Spleen (tissue), 7 donors: ENCODE data around the gene STRN.

Source experiments
- CTCF ChIP-seq, 11 experiments: fragments of 200-600 bp in 7 of 11; fragments of 450-650 bp in 4 of 11; sonication (generic) in 4 of 11; IDR thresholded peaks in 8 of 11; conservative IDR thresholded peaks in 3 of 11; 1 replicate in 7 of 11; 2 replicates in 4 of 11; pipeline versions ENCODE4 v1.4.0 to v1.8.0; 2016 to 2021; ENCODE audit warnings: antibody characterized with exemption in 11 of 11, inconsistent platforms in 4 of 11, mild to moderate bottlenecking in 1 of 11
- POLR2A ChIP-seq, 3 donors: fragments of 450-650 bp; IDR thresholded peaks; one replicate each; pipeline ENCODE4 v1.5.1; 2017; ENCODE audit warnings: antibody characterized with exemption in 3 of 3, mild to moderate bottlenecking in 1 of 3
- POLR2AphosphoS5 ChIP-seq, 3 donors: sonication (generic); formaldehyde crosslinking; IDR thresholded peaks; one replicate each; pipeline ENCODE4 v1.5.1; 2017; ENCODE audit warnings: antibody characterized with exemption in 3 of 3
- donor health status: DM: no; HTN: no; CAD: no; lungs with moderate emphysema.
- donor health status: DM: no; HTN: no; CAD: no.
- donor health status: DM: no; HTN: no; CAD: no.

GRCh38 chr2:36869606-36870005 lies 96.7 kb downstream of the STRN start:
- TF ChIP-seq CTCF (IDR thresholded peaks at IDR 0.05 in 8 of 11, conservative IDR thresholded peaks at IDR 0.05 in 3 of 11) (no peak), POLR2A (IDR thresholded peaks at IDR 0.05) (no peak), POLR2AphosphoS5 (IDR thresholded peaks at IDR 0.05) (no peak)
